Activated naive CD4-positive, alpha-beta T cell treated with anti-CD3 and anti-CD28 coated beads, Interleukin-2, amount 10 ng/mL, durations not matched to agents 7 days and 5 days (primary cell): ENCODE measurements around the gene MRPL17.
"Not testable (repeated sequence)": the region's sequence is repeated elsewhere in the genome, so short reads cannot be mapped to it uniquely, and the experiment has no call there.

ENCODE experiments used
- CTCF ChIA-PET: fragments of 350-600 bp; sonication (Branson Sonifier 250); formaldehyde crosslinking; loops from one replicate; lab custom pipeline; 2021; ENCODE audit warnings: antibody characterized with exemption; lab: Charles Lee
- DNase-seq: peaks from one replicate; pipeline ENCODE4 v3.0.0-alpha.2; 2020
- H3K27ac Mint-ChIP-seq: one replicate; pipeline ENCODE4 v1.8.0; 2021; ENCODE audit warnings: mild to moderate bottlenecking, moderate library complexity, mixed read lengths
- H3K27me3 Mint-ChIP-seq: one replicate; pipeline ENCODE4 v1.8.0; 2021; ENCODE audit warnings: mild to moderate bottlenecking, mixed read lengths
- H3K36me3 Mint-ChIP-seq: one replicate; pipeline ENCODE4 v1.8.0; 2021; ENCODE audit warnings: mixed read lengths
- H3K4me1 Mint-ChIP-seq: one replicate; pipeline ENCODE4 v1.8.0; 2021; ENCODE audit warnings: mixed read lengths
- H3K4me3 Mint-ChIP-seq: one replicate; pipeline ENCODE4 v1.8.0; 2021; ENCODE audit warnings: mild to moderate bottlenecking, moderate library complexity, mixed read lengths
- H3K9me3 Mint-ChIP-seq: one replicate; pipeline ENCODE4 v1.8.0; 2021; ENCODE audit warnings: mixed read lengths

MRPL17 gene

GRCh38 chr11:6682936-6683861 lies at the start of gene MRPL17:
Gene MRPL17, minus strand, starts transcription at chr11:6683340. Its CDS starts 44 bp downstream, at chr11:6683296.
- H3K27me3 Mint-ChIP-seq: no peaks in the 10 kb centered on the region
- peak within 1 kb of the TSS; percentile 98 for H3K4me3 Mint-ChIP-seq
- CTCF ChIA-PET: interaction anchor here (0.7 to 7.9 kb wide), 23 partner anchors 10 to 304 kb away, joined by 3 to 66 read pairs (median 5); partner anchors contain the start of genes ILK, RRP8, TAF10 and TPP1
- H3K27ac Mint-ChIP-seq: peak within 1 kb of the TSS; percentile 96
- peak; percentile 100 for DNase-seq
- peaks cover 27% of the 10 kb centered on the region for H3K36me3 Mint-ChIP-seq
- peaks cover 29% of the 10 kb centered on the region for H3K4me1 Mint-ChIP-seq
- no peaks in the 10 kb centered on the region for H3K9me3 Mint-ChIP-seq

GRCh38 chr11:6727971-6728760 lies 45.0 kb upstream of the MRPL17 start:
- no peak for DNase-seq
- no peaks in the 10 kb centered on the region for H3K27me3 Mint-ChIP-seq
- peak overlapping the region; percentile 58 for H3K27ac Mint-ChIP-seq
- CTCF ChIA-PET: interaction anchor here (0.6 to 1.6 kb wide), 5 partner anchors 9 to 197 kb away, joined by 3 to 6 read pairs (median 3); no protein-coding TSS in a partner anchor
- no peak overlapping the region for H3K4me3 Mint-ChIP-seq
- peaks cover 83% of the 10 kb centered on the region for H3K36me3 Mint-ChIP-seq
- peaks cover 55% of the 10 kb centered on the region for H3K4me1 Mint-ChIP-seq
- peaks cover 9% of the 10 kb centered on the region for H3K9me3 Mint-ChIP-seq

DNA sequence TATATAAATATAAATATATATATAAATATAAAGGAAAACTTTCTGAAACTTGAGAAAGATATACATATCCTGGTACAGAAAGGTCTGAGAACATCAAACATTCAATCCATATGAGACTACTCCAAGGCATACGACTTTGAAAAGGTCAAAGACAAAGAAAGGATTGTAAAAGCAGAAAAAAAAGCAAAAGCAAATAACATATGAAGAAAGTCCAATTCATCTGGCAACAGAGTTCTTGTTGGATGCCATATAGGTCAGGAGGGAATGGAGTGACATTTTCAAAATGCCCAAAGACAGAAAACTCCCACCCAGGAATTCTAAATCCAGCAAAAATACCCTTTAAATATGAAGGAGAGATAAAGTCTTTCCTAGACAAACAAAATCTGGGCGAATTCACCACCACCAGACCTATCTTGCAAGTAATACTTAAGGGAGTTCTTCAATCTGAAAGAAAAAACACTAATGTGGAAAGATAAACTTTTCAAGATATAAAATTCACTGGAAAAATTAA lies 42.3 kb upstream of the MRPL17 start:
- peaks cover 88% of the 10 kb centered on the region for H3K36me3 Mint-ChIP-seq
- no peak overlapping the region for H3K4me3 Mint-ChIP-seq
- H3K27me3 Mint-ChIP-seq: no peaks in the 10 kb centered on the region
- H3K27ac Mint-ChIP-seq: no peak overlapping the region
- no peak for DNase-seq
- peaks cover 21% of the 10 kb centered on the region for H3K9me3 Mint-ChIP-seq
- peaks cover 60% of the 10 kb centered on the region for H3K4me1 Mint-ChIP-seq
- CTCF ChIA-PET: interaction anchor here (1.3 kb wide), 1 partner anchor 23 kb away, joined by 3 read pairs; no protein-coding TSS in a partner anchor

DNA sequence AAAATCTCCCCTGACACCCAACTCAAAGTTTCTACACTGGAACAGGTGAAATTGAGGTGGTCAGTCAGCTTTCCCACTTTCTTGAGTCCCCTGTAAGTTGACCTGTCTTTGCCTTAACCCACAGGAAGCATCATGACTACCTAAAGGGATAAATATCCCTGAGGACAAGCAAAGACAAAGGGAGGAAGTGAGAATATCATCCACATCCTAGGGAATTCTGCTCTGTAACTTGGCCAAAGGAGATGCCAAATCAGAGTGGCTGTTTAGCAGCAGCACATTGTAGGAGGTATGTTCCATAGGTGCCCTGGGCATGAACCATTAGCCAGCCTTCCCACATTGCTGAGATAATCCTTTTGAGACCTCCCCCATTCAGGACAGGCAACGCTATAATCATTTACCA lies 40.9 kb upstream of the MRPL17 start:
- no peak overlapping the region for H3K27ac Mint-ChIP-seq
- H3K9me3 Mint-ChIP-seq: peaks cover 29% of the 10 kb centered on the region
- H3K36me3 Mint-ChIP-seq: peaks cover 92% of the 10 kb centered on the region
- CTCF ChIA-PET: interaction anchor here (0.9 kb wide), 1 partner anchor 14 kb away, joined by 4 read pairs; no protein-coding TSS in a partner anchor
- DNase-seq: no peak
- no peak overlapping the region for H3K4me3 Mint-ChIP-seq
- H3K27me3 Mint-ChIP-seq: no peaks in the 10 kb centered on the region
- peaks cover 64% of the 10 kb centered on the region for H3K4me1 Mint-ChIP-seq

GRCh38 chr11:6721343-6721742 lies 38.2 kb upstream of the MRPL17 start:
- Mint-ChIP-seq H3K27me3 (no peaks in the 10 kb centered on the region), H3K27ac (peak overlapping the region; percentile 51), H3K9me3 (peaks cover 37% of the 10 kb centered on the region), H3K36me3 (peaks cover 93% of the 10 kb centered on the region), H3K4me3 (no peak overlapping the region), H3K4me1 (peaks cover 59% of the 10 kb centered on the region)
- CTCF ChIA-PET: interaction anchor here (1.0 to 2.6 kb wide), 6 partner anchors 16 to 38 kb away, joined by 3 to 13 read pairs (median 7); no protein-coding TSS in a partner anchor
- no peak for DNase-seq

DNA sequence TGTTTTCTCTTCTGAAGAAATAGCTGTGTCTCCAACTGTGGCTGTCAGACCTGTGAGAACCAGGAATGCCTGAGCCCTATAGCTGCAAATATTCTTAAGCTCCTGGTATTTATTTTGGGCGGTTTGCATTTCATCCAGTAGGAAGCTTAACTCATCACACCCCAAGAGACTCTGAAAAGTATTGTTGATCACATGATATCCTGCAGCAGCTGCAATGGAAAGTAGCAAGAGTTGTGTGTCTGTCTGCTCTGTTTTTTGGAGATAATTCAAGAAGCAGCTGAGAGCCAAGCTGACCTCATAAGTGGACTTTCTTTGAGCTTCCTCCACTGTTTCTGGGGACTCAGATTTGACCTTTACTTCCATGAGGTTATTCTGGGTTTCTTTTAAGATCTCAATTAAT lies 36.4 kb upstream of the MRPL17 start:
- Mint-ChIP-seq H3K4me3 (no peak overlapping the region), H3K36me3 (peaks cover 95% of the 10 kb centered on the region)

GRCh38 chr11:6717426-6717825 lies 34.3 kb upstream of the MRPL17 start:
- peaks cover 28% of the 10 kb centered on the region for H3K9me3 Mint-ChIP-seq
- DNase-seq: no peak
- H3K4me1 Mint-ChIP-seq: peaks cover 33% of the 10 kb centered on the region
- no peak overlapping the region for H3K27ac Mint-ChIP-seq
- peaks cover 83% of the 10 kb centered on the region for H3K36me3 Mint-ChIP-seq
- no peaks in the 10 kb centered on the region for H3K27me3 Mint-ChIP-seq
- CTCF ChIA-PET: interaction anchor here (1.5 to 2.1 kb wide), 3 partner anchors 21 to 95 kb away, joined by 4 to 8 read pairs (median 8); no protein-coding TSS in a partner anchor
- no peak overlapping the region for H3K4me3 Mint-ChIP-seq

More for the DNA sequence above, 36.4 kb upstream of the MRPL17 start:
- Mint-ChIP-seq H3K27ac (no peak overlapping the region), H3K27me3 (no peaks in the 10 kb centered on the region), H3K9me3 (peaks cover 33% of the 10 kb centered on the region), H3K4me1 (peaks cover 51% of the 10 kb centered on the region)
- DNase-seq: no peak
- CTCF ChIA-PET: no interaction called here

GRCh38 chr11:6711552-6711951 lies 28.4 kb upstream of the MRPL17 start:
- H3K36me3 Mint-ChIP-seq: peaks cover 46% of the 10 kb centered on the region
- DNase-seq: peak; percentile 49
- H3K27ac Mint-ChIP-seq, H3K4me3 Mint-ChIP-seq, H3K4me1 Mint-ChIP-seq, H3K9me3 Mint-ChIP-seq, H3K27me3 Mint-ChIP-seq: not testable (repeated sequence)
- CTCF ChIA-PET: interaction anchor here (1.0 to 3.4 kb wide), 5 partner anchors 22 to 80 kb away, joined by 3 to 9 read pairs (median 3); no protein-coding TSS in a partner anchor

DNA sequence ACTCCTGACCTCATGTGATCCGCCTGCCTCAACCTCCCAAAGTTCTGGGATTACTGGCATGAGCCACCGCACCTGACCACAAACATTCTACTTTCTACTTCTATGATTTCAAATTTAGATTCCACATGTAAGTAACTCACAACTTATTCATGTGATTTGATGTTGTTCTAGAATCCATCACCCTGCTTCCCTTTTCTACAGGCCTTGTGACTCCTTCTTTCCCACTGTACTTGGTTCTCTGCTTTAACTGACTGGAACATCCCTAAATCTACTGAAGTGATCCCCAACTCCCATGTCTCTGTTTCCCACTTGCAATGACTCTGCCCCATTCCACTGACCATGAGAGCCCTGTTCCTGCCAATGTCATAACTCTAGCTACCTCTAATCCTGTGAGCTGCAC lies 25.7 kb upstream of the MRPL17 start:
- CTCF ChIA-PET: interaction anchor here (0.8 to 1.8 kb wide), 2 partner anchors 29 kb away, joined by 3 to 8 read pairs; no protein-coding TSS in a partner anchor
- Mint-ChIP-seq H3K4me3 (no peak overlapping the region), H3K36me3 (peaks cover 31% of the 10 kb centered on the region), H3K9me3 (no peaks in the 10 kb centered on the region), H3K27ac (peak overlapping the region; percentile 4), H3K4me1 (peaks cover 5% of the 10 kb centered on the region), H3K27me3 (no peaks in the 10 kb centered on the region)
- DNase-seq: no peak

GRCh38 chr11:6705905-6706535 lies 22.9 kb upstream of the MRPL17 start:
- DNase-seq: peak; percentile 60
- Mint-ChIP-seq H3K36me3 (peaks cover 20% of the 10 kb centered on the region), H3K4me1 (peaks cover 5% of the 10 kb centered on the region), H3K27ac (peak overlapping the region; percentile 28), H3K4me3 (no peak overlapping the region), H3K9me3 (no peaks in the 10 kb centered on the region), H3K27me3 (no peaks in the 10 kb centered on the region)
- CTCF ChIA-PET: interaction anchor here (0.7 to 6.5 kb wide), 23 partner anchors 10 to 1704 kb away, joined by 3 to 68 read pairs (median 4); partner anchors contain the start of gene TIMM10B

- CTCF ChIA-PET: interaction anchor here (1.1 to 6.5 kb wide), 4 partner anchors 11 to 52 kb away, joined by 3 to 68 read pairs (median 8); no protein-coding TSS in a partner anchor
- DNase-seq: peak; percentile 44
- no peaks in the 10 kb centered on the region for H3K27me3 Mint-ChIP-seq
- peaks cover 5% of the 10 kb centered on the region for H3K4me1 Mint-ChIP-seq
- no peak overlapping the region for H3K27ac Mint-ChIP-seq
- H3K4me3 Mint-ChIP-seq: no peak overlapping the region
- H3K9me3 Mint-ChIP-seq: no peaks in the 10 kb centered on the region
- H3K36me3 Mint-ChIP-seq: peaks cover 14% of the 10 kb centered on the region
These were observed 20.3 kb upstream of the MRPL17 start for GRCh38 chr11:6703247-6704063.

DNA sequence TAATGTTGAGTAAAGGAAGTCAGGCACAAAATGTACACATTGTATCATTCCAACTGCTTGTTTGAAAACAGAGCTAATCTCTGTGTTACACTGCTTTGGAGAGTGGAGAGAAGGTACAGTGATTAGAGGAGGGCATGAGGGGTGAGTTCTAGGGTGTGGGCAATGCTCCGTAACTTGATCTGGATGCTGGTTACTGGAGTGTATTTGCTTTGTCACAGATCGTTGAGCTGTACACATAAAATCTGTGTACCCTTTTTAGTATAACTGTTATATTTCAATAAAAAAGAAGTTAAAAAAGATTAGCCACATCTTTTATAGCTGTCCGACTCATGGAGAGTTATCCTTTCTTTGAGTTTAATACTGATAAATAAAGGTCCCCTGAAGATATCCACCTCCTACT lies 18.8 kb upstream of the MRPL17 start:
- not testable (repeated sequence) for H3K4me3 Mint-ChIP-seq, H3K27ac Mint-ChIP-seq

More for the DNA sequence above, 18.8 kb upstream of the MRPL17 start:
- not testable (repeated sequence) for H3K27me3 Mint-ChIP-seq, H3K4me1 Mint-ChIP-seq, H3K9me3 Mint-ChIP-seq, DNase-seq
- peaks cover 15% of the 10 kb centered on the region for H3K36me3 Mint-ChIP-seq
- CTCF ChIA-PET: interaction anchor here (1.2 to 6.5 kb wide), 3 partner anchors 23 to 172 kb away, joined by 3 to 68 read pairs (median 3); no protein-coding TSS in a partner anchor
